Esophagus muscularis mucosa (tissue), 4 donors: ENCODE measurements around the gene GJB2.

Experiments used
- CTCF ChIP-seq, 3 experiments: fragments of 200-600 bp in 2 of 3; fragments of 450-650 bp in 1 of 3; sonication (generic) in 2 of 3; IDR thresholded peaks; one replicate each; pipeline ENCODE4 v1.5.1; 2017 to 2019; ENCODE audit warnings: antibody characterized with exemption in 3 of 3, mild to moderate bottlenecking in 2 of 3, moderate library complexity in 1 of 3
- EP300 ChIP-seq: sonication (generic); formaldehyde crosslinking; IDR thresholded peaks from one replicate; pipeline ENCODE4 v1.6.1; 2017; ENCODE audit warnings: antibody characterized with exemption
- POLR2A ChIP-seq: fragments of 450-650 bp; IDR thresholded peaks from one replicate; pipeline ENCODE4 v1.6.1; 2017; ENCODE audit warnings: antibody characterized with exemption, moderate library complexity, mild to moderate bottlenecking, low read depth

- no peak for TF ChIP-seq POLR2A
- no peak for TF ChIP-seq CTCF (IDR thresholded peaks at IDR 0.05)
- no peak for TF ChIP-seq EP300
Measured at GRCh38 chr13:20198781-20199180, 6.0 kb upstream of the GJB2 start.
